Measurements from ENCODE around the gene LMO7.

Gene LMO7

GRCh38 chr13:75882261-75882660 lies 246.1 kb downstream of the LMO7 start:
- Histone ChIP-seq H3K4me3 (ENCODE audit: insufficient read depth, low read depth, low read length) (no peak overlapping the region), H3K4me1 (ENCODE audit: control insufficient read depth, insufficient read depth, low read length) (no peaks in the 10 kb centered on the region), H3K36me3 (ENCODE audit: control insufficient read depth, insufficient read depth, low read length) (no peaks in the 10 kb centered on the region), H3K27ac (ENCODE audit: insufficient read depth, low read depth, low read length, poor library complexity, severe bottlenecking) (no peak overlapping the region), H3K9me3 (ENCODE audit: control insufficient read depth, low read length) (no peaks in the 10 kb centered on the region), H3K27me3 (ENCODE audit: control insufficient read depth, insufficient read depth, low read length, poor library complexity, severe bottlenecking) (no peaks in the 10 kb centered on the region)
- 90% methylated on average over 1 of the region's 1 CpG for WGBS, 2 experiments

- Histone ChIP-seq H3K27ac (ENCODE audit: insufficient read depth, low read depth, low read length, poor library complexity, severe bottlenecking) (no peak overlapping the region), H3K36me3 (ENCODE audit: control insufficient read depth, insufficient read depth, low read length) (no peaks in the 10 kb centered on the region), H3K4me3 (ENCODE audit: insufficient read depth, low read depth, low read length) (no peak overlapping the region), H3K4me1 (ENCODE audit: control insufficient read depth, insufficient read depth, low read length) (no peaks in the 10 kb centered on the region), H3K9me3 (ENCODE audit: control insufficient read depth, low read length) (no peaks in the 10 kb centered on the region), H3K27me3 (ENCODE audit: control insufficient read depth, insufficient read depth, low read length, poor library complexity, severe bottlenecking) (no peaks in the 10 kb centered on the region)
Measured at GRCh38 chr13:75889427-75889826, 253.3 kb downstream of the LMO7 start.

- no peaks in the 10 kb centered on the region for H3K9me3 ChIP-seq (ENCODE audit: control insufficient read depth, low read length)
- no peaks in the 10 kb centered on the region for H3K27me3 ChIP-seq (ENCODE audit: control insufficient read depth, insufficient read depth, low read length, poor library complexity, severe bottlenecking)
- no peak overlapping the region for H3K27ac ChIP-seq (ENCODE audit: insufficient read depth, low read depth, low read length, poor library complexity, severe bottlenecking)
- 71 to 75% methylated on average over 3 of the region's 3 CpGs for WGBS, 2 experiments
- no peaks in the 10 kb centered on the region for H3K36me3 ChIP-seq (ENCODE audit: control insufficient read depth, insufficient read depth, low read length)
- no peaks in the 10 kb centered on the region for H3K4me1 ChIP-seq (ENCODE audit: control insufficient read depth, insufficient read depth, low read length)
- no peak overlapping the region for H3K4me3 ChIP-seq (ENCODE audit: insufficient read depth, low read depth, low read length)
Measured at GRCh38 chr13:75895168-75895567, 259.0 kb downstream of the LMO7 start.

GRCh38 chr13:75896271-75896670 lies 260.1 kb downstream of the LMO7 start:
- Histone ChIP-seq H3K4me1 (ENCODE audit: control insufficient read depth, insufficient read depth, low read length) (no peaks in the 10 kb centered on the region), H3K9me3 (ENCODE audit: control insufficient read depth, low read length) (no peaks in the 10 kb centered on the region), H3K36me3 (ENCODE audit: control insufficient read depth, insufficient read depth, low read length) (no peaks in the 10 kb centered on the region), H3K27ac (ENCODE audit: insufficient read depth, low read depth, low read length, poor library complexity, severe bottlenecking) (no peak overlapping the region), H3K4me3 (ENCODE audit: insufficient read depth, low read depth, low read length) (no peak overlapping the region), H3K27me3 (ENCODE audit: control insufficient read depth, insufficient read depth, low read length, poor library complexity, severe bottlenecking) (no peaks in the 10 kb centered on the region)
- WGBS, 2 experiments = 92 to 100% methylated on average over 2 of the region's 2 CpGs

- WGBS, 2 experiments = 89 to 92% methylated on average over 2 of the region's 3 CpGs
- no peaks in the 10 kb centered on the region for H3K4me1 ChIP-seq (ENCODE audit: control insufficient read depth, insufficient read depth, low read length)
Measured at GRCh38 chr13:75897386-75897785, 261.3 kb downstream of the LMO7 start.

GRCh38 chr13:75901501-75901900 lies 265.4 kb downstream of the LMO7 start:
- Histone ChIP-seq H3K4me3 (ENCODE audit: insufficient read depth, low read depth, low read length) (no peak overlapping the region), H3K9me3 (ENCODE audit: control insufficient read depth, low read length) (no peaks in the 10 kb centered on the region), H3K36me3 (ENCODE audit: control insufficient read depth, insufficient read depth, low read length) (no peaks in the 10 kb centered on the region), H3K4me1 (ENCODE audit: control insufficient read depth, insufficient read depth, low read length) (no peaks in the 10 kb centered on the region), H3K27ac (ENCODE audit: insufficient read depth, low read depth, low read length, poor library complexity, severe bottlenecking) (no peak overlapping the region), H3K27me3 (ENCODE audit: control insufficient read depth, insufficient read depth, low read length, poor library complexity, severe bottlenecking) (no peaks in the 10 kb centered on the region)
- WGBS, 2 experiments = 96 to 100% methylated on average over 2 of the region's 2 CpGs

More at GRCh38 chr13:75897386-75897785, 261.3 kb downstream of the LMO7 start:
- Histone ChIP-seq H3K4me3 (ENCODE audit: insufficient read depth, low read depth, low read length) (no peak overlapping the region), H3K27ac (ENCODE audit: insufficient read depth, low read depth, low read length, poor library complexity, severe bottlenecking) (no peak overlapping the region), H3K9me3 (ENCODE audit: control insufficient read depth, low read length) (no peaks in the 10 kb centered on the region), H3K27me3 (ENCODE audit: control insufficient read depth, insufficient read depth, low read length, poor library complexity, severe bottlenecking) (no peaks in the 10 kb centered on the region), H3K36me3 (ENCODE audit: control insufficient read depth, insufficient read depth, low read length) (no peaks in the 10 kb centered on the region)

- no peaks in the 10 kb centered on the region for H3K4me1 ChIP-seq (ENCODE audit: control insufficient read depth, insufficient read depth, low read length)
- no peak overlapping the region for H3K4me3 ChIP-seq (ENCODE audit: insufficient read depth, low read depth, low read length)
- no peak overlapping the region for H3K27ac ChIP-seq (ENCODE audit: insufficient read depth, low read depth, low read length, poor library complexity, severe bottlenecking)
- no peaks in the 10 kb centered on the region for H3K36me3 ChIP-seq (ENCODE audit: control insufficient read depth, insufficient read depth, low read length)
- no peaks in the 10 kb centered on the region for H3K9me3 ChIP-seq (ENCODE audit: control insufficient read depth, low read length)
- whole genome bisulfite sequencing, 2 experiments = 93 to 94% methylated on average over 8 of the region's 8 CpGs
- no peaks in the 10 kb centered on the region for H3K27me3 ChIP-seq (ENCODE audit: control insufficient read depth, insufficient read depth, low read length, poor library complexity, severe bottlenecking)
Measured at GRCh38 chr13:75902166-75903104, 266.3 kb downstream of the LMO7 start.

GRCh38 chr13:75904012-75904411 lies 267.9 kb downstream of the LMO7 start:
- H3K27ac ChIP-seq (ENCODE audit: insufficient read depth, low read depth, low read length, poor library complexity, severe bottlenecking) = no peak overlapping the region
- no peak overlapping the region for H3K4me3 ChIP-seq (ENCODE audit: insufficient read depth, low read depth, low read length)
- H3K4me1 ChIP-seq (ENCODE audit: control insufficient read depth, insufficient read depth, low read length) = peaks cover 5% of the 10 kb centered on the region
- H3K27me3 ChIP-seq (ENCODE audit: control insufficient read depth, insufficient read depth, low read length, poor library complexity, severe bottlenecking) = no peaks in the 10 kb centered on the region
- no peaks in the 10 kb centered on the region for H3K9me3 ChIP-seq (ENCODE audit: control insufficient read depth, low read length)
- H3K36me3 ChIP-seq (ENCODE audit: control insufficient read depth, insufficient read depth, low read length) = no peaks in the 10 kb centered on the region
- WGBS, 2 experiments = 92% methylated on average over 2 of the region's 2 CpGs; no CpG with 5 or more reads in 1 of the 2 experiments

GRCh38 chr13:75906315-75906714 lies 270.2 kb downstream of the LMO7 start:
- no peak overlapping the region for H3K4me3 ChIP-seq (ENCODE audit: insufficient read depth, low read depth, low read length)
- H3K36me3 ChIP-seq (ENCODE audit: control insufficient read depth, insufficient read depth, low read length) = no peaks in the 10 kb centered on the region
- H3K9me3 ChIP-seq (ENCODE audit: control insufficient read depth, low read length) = no peaks in the 10 kb centered on the region
- no peaks in the 10 kb centered on the region for H3K27me3 ChIP-seq (ENCODE audit: control insufficient read depth, insufficient read depth, low read length, poor library complexity, severe bottlenecking)
- 88 to 91% methylated on average over 5 of the region's 5 CpGs for WGBS, 2 experiments
- H3K4me1 ChIP-seq (ENCODE audit: control insufficient read depth, insufficient read depth, low read length) = peaks cover 5% of the 10 kb centered on the region
- H3K27ac ChIP-seq (ENCODE audit: insufficient read depth, low read depth, low read length, poor library complexity, severe bottlenecking) = no peak overlapping the region

GRCh38 chr13:75907044-75907443 lies 270.9 kb downstream of the LMO7 start:
- peaks cover 5% of the 10 kb centered on the region for H3K4me1 ChIP-seq (ENCODE audit: control insufficient read depth, insufficient read depth, low read length)
- H3K27ac ChIP-seq (ENCODE audit: insufficient read depth, low read depth, low read length, poor library complexity, severe bottlenecking) = no peak overlapping the region
- no peaks in the 10 kb centered on the region for H3K9me3 ChIP-seq (ENCODE audit: control insufficient read depth, low read length)
- no peaks in the 10 kb centered on the region for H3K27me3 ChIP-seq (ENCODE audit: control insufficient read depth, insufficient read depth, low read length, poor library complexity, severe bottlenecking)
- H3K4me3 ChIP-seq (ENCODE audit: insufficient read depth, low read depth, low read length) = no peak overlapping the region
- WGBS, 2 experiments = 46 to 65% methylated on average over 4 to 5 of the region's 5 CpGs
- H3K36me3 ChIP-seq (ENCODE audit: control insufficient read depth, insufficient read depth, low read length) = no peaks in the 10 kb centered on the region
